Activated CD4-positive, alpha-beta T cell treated with anti-CD3 and anti-CD28 coated beads, Interleukin-2, amount 10 ng/mL, durations not matched to agents 24 days and 14 days (primary cell): ENCODE results near the gene EXOC4. TPM values are rescaled to one million over a fixed set of nuclear protein-coding genes. Genes with fewer than 3 reads are reported as not detected.

Experiments used
- DNase-seq: peaks from one replicate; pipeline ENCODE4 v3.0.0; 2022
- H3K27ac Mint-ChIP-seq: one replicate; pipeline ENCODE4 v1.8.0; 2022; ENCODE audit warnings: mild to moderate bottlenecking, mixed read lengths
- H3K27me3 Mint-ChIP-seq: one replicate; pipeline ENCODE4 v1.8.0; 2022; ENCODE audit warnings: mixed read lengths
- H3K36me3 Mint-ChIP-seq: one replicate; pipeline ENCODE4 v1.8.0; 2022; ENCODE audit warnings: low read depth, mild to moderate bottlenecking, mixed read lengths
- H3K4me1 Mint-ChIP-seq: one replicate; pipeline ENCODE4 v1.8.0; 2021; ENCODE audit warnings: mixed read lengths
- H3K4me3 Mint-ChIP-seq: one replicate; pipeline ENCODE4 v1.8.0; 2022; ENCODE audit warnings: mild to moderate bottlenecking, moderate library complexity, mixed read lengths
- H3K9me3 Mint-ChIP-seq: one replicate; pipeline ENCODE4 v1.8.0; 2021; ENCODE audit warnings: mixed read lengths
- intact Hi-C: fragments of 100-400 bp; cut with micrococcal nuclease; formaldehyde crosslinking; loops from one replicate; pipeline ENCODE4 v1.15.1; 2023
- total RNA-seq: library from RNA; stranded (reverse); gene quantifications from 2 replicates; pipeline ENCODE4 v1.2.3, GENCODE V29; 2022

Gene EXOC4
- total RNA-seq, 1 donor from 2014 or later, result 53.0 TPM

DNA sequence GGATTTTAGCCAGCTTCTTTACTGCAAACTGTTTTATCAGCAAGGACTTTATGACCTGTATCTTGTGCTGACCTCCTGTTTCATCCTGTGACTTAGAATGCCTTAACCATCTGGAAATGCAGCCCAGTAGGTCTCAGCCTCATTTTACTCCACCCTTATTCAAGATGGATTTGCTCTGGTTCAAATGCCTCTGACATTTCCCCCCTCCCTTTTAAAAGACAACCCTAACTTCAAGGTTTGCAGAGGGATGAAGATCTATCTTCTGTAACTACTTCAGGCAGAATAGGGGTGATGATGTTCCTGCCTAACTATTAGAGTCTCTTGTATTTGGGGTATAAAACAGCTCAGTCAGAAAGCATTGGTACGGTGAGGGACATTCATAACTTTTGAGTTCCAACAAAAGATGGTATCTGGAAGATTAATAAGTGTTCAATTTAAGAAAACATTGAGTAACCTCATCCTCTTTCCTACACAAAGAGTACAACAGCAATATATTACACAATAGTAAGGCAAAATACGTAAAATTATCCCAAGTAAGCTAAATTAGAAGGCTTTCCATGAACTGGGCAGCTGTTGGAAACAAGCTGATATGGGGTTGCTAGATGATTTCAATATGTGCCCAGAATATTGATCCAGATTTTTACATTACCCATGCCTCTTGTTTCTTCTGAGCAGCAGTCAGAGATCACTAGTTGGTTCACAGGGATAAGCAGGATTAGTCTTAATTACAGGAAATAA, 834.3 kb downstream of the EXOC4 start:
- H3K4me1 Mint-ChIP-seq, result no peaks in the 10 kb centered on the region
- H3K36me3 Mint-ChIP-seq, result no peaks in the 10 kb centered on the region
- H3K27me3 Mint-ChIP-seq, result no peaks in the 10 kb centered on the region
- H3K9me3 Mint-ChIP-seq, result peaks cover 21% of the 10 kb centered on the region
- H3K4me3 Mint-ChIP-seq, result no peak overlapping the region
- no peak overlapping the region for H3K27ac Mint-ChIP-seq
- no peak for DNase-seq
- intact Hi-C loops, result no loop called here

- H3K9me3 Mint-ChIP-seq, result peaks cover 24% of the 10 kb centered on the region
- no peak overlapping the region for H3K4me3 Mint-ChIP-seq
- no peaks in the 10 kb centered on the region for H3K4me1 Mint-ChIP-seq
- intact Hi-C loops, result no loop called here
- no peaks in the 10 kb centered on the region for H3K27me3 Mint-ChIP-seq
- H3K36me3 Mint-ChIP-seq, result no peaks in the 10 kb centered on the region
- DNase-seq, result no peak
- H3K27ac Mint-ChIP-seq, result no peak overlapping the region
These were observed 835.3 kb downstream of the EXOC4 start for GRCh38 chr7:134088199-134088598.

- Mint-ChIP-seq H3K36me3 (no peaks in the 10 kb centered on the region), H3K4me1 (no peaks in the 10 kb centered on the region), H3K27me3 (no peaks in the 10 kb centered on the region), H3K9me3 (peaks cover 31% of the 10 kb centered on the region), H3K27ac (no peak overlapping the region), H3K4me3 (no peak overlapping the region)
- DNase-seq, result no peak
- intact Hi-C loops, result no loop called here
These were observed 836.6 kb downstream of the EXOC4 start for GRCh38 chr7:134089446-134089845.

DNA sequence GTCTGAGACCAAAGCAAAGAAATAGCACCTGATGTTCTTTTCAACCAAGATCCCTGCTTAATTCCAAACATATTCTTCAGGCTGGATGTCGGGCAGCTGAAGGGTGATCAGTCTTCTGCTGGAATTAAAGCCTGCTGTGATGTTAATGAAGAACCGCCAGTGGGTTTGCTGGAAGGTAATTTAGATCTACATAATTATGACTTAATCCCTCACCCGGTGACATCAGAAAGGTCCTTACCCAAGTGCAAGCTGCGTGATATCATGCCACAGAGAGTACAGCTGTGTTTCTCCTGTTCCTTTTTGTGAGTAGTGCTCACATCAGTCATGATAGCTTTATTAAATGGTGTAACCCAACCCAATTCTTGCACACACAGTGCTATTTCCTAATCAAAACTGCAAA, 845.2 kb downstream of the EXOC4 start:
- H3K4me1 Mint-ChIP-seq, result no peaks in the 10 kb centered on the region
- H3K27ac Mint-ChIP-seq, result no peak overlapping the region
- intact Hi-C loops, result no loop called here
- H3K4me3 Mint-ChIP-seq, result no peak overlapping the region
- no peaks in the 10 kb centered on the region for H3K36me3 Mint-ChIP-seq
- no peak for DNase-seq
- H3K27me3 Mint-ChIP-seq, result no peaks in the 10 kb centered on the region
- H3K9me3 Mint-ChIP-seq, result peaks cover 25% of the 10 kb centered on the region

DNA sequence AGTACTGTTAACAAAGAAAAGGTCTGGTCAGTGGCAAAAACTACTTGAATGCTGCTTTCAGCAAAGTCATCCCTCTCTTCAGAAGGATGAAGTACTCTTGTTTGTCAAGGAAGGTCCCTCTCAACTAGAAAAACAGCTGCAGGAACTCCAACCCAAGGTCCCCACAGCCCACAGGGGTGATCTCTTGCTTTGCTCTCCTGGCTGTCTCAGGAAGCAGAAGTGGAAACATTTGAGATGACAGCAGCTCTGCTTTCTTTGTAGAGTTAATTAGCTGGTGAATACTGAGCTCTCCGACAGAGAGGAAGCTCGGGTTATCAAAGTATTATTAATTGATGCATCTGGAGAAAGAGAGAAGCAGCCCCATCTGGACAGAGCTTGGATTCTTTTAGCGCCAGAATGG, 848.8 kb downstream of the EXOC4 start:
- Mint-ChIP-seq H3K4me1 (no peaks in the 10 kb centered on the region), H3K27ac (no peak overlapping the region), H3K9me3 (no peaks in the 10 kb centered on the region), H3K36me3 (no peaks in the 10 kb centered on the region), H3K4me3 (no peak overlapping the region), H3K27me3 (no peaks in the 10 kb centered on the region)
- intact Hi-C loops, result no loop called here
- DNase-seq, result peak; percentile 57

GRCh38 chr7:134104166-134104565, 851.3 kb downstream of the EXOC4 start:
- H3K9me3 Mint-ChIP-seq, result no peaks in the 10 kb centered on the region
- peak; percentile 56 for DNase-seq
- H3K36me3 Mint-ChIP-seq, result no peaks in the 10 kb centered on the region
- no peak overlapping the region for H3K27ac Mint-ChIP-seq
- H3K4me1 Mint-ChIP-seq, result no peaks in the 10 kb centered on the region
- intact Hi-C loops, result no loop called here
- no peaks in the 10 kb centered on the region for H3K27me3 Mint-ChIP-seq
- no peak overlapping the region for H3K4me3 Mint-ChIP-seq

DNA sequence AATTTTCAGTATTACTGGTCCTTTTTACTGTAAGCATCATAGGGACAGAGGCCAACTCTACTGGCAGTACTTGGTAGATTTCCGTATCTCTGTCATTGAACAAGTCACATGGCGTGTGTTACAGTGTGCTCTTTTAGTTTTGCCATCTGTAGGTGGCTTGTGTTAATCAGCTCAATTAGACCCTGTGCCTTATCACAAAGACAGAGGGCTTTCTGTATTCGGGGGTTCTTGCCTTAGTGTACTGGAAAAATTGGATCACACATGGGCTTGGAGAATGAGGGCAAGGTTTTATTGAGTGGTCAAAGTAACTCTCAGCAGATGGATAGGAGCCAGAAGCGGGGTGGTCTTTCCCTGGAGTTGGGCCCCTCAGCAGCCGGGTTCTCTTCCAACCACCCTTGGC, 853.0 kb downstream of the EXOC4 start:
- Mint-ChIP-seq H3K4me1 (no peaks in the 10 kb centered on the region), H3K27ac (no peak overlapping the region), H3K9me3 (no peaks in the 10 kb centered on the region), H3K4me3 (no peak overlapping the region), H3K36me3 (no peaks in the 10 kb centered on the region), H3K27me3 (no peaks in the 10 kb centered on the region)
- intact Hi-C loops, result no loop called here
- no peak for DNase-seq

GRCh38 chr7:134108802-134109201, 855.9 kb downstream of the EXOC4 start:
- H3K4me1 Mint-ChIP-seq, result no peaks in the 10 kb centered on the region
- no peak overlapping the region for H3K4me3 Mint-ChIP-seq
- H3K9me3 Mint-ChIP-seq, result no peaks in the 10 kb centered on the region
- H3K36me3 Mint-ChIP-seq, result no peaks in the 10 kb centered on the region
- DNase-seq, result no peak
- H3K27ac Mint-ChIP-seq, result no peak overlapping the region
- intact Hi-C loops, result no loop called here
- H3K27me3 Mint-ChIP-seq, result no peaks in the 10 kb centered on the region

DNA sequence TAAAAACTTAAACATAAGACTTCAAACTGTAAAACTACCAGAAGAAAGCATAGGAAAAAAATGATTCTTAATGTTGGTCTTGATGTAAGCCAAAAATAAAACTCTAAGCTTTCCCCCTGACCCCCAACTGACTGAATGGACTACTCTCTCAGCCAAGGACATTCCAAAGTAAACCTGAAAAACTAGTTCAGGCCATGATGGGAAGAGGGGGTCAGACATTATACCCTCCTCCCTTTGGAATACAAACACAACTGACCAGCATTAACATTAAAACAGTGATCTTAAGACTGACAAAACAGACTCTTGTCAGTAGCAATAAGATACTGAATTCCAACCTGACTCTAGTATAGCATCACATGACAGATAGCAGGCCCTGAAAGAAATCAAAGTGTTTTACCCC, 860.8 kb downstream of the EXOC4 start:
- no peak for DNase-seq
- intact Hi-C loops, result no loop called here
- Mint-ChIP-seq H3K9me3 (no peaks in the 10 kb centered on the region), H3K27ac (no peak overlapping the region), H3K4me3 (no peak overlapping the region), H3K4me1 (no peaks in the 10 kb centered on the region), H3K36me3 (no peaks in the 10 kb centered on the region), H3K27me3 (no peaks in the 10 kb centered on the region)

GRCh38 chr7:134114992-134115391, 862.1 kb downstream of the EXOC4 start:
- no peak for DNase-seq
- no peaks in the 10 kb centered on the region for H3K27me3 Mint-ChIP-seq
- H3K4me3 Mint-ChIP-seq, result no peak overlapping the region
- H3K36me3 Mint-ChIP-seq, result no peaks in the 10 kb centered on the region
- H3K4me1 Mint-ChIP-seq, result no peaks in the 10 kb centered on the region
- H3K27ac Mint-ChIP-seq, result no peak overlapping the region
- no peaks in the 10 kb centered on the region for H3K9me3 Mint-ChIP-seq
- intact Hi-C loops, result no loop called here

Other genes starting within 250 kb of the EXOC4 start
- 74.5 and 76.2 TPM in 2 replicates for gene CHCHD3, start 171.0 kb upstream of the EXOC4 start, total RNA-seq